Activated CD8-positive, alpha-beta T cell treated with anti-CD3 and anti-CD28 coated beads for 36 hours (primary cell): ENCODE data around the gene RSPH4A. TPM values are rescaled to one million over a fixed set of nuclear protein-coding genes. Genes with fewer than 3 reads are reported as not detected.

ENCODE experiments used
- ATAC-seq: fragments of 200-7000 bp; cut with Tn5 transposase; one replicate; pipeline ENCODE4 v1.10.0; 2021; ENCODE audit warnings: mild to moderate bottlenecking, moderate library complexity
- CTCF ChIA-PET: fragments of 350-600 bp; sonication (Branson Sonifier 250); formaldehyde crosslinking; loops from one replicate; lab custom pipeline; 2021; ENCODE audit warnings: antibody characterized with exemption; lab: Charles Lee
- POLR2A ChIA-PET: fragments of 350-600 bp; sonication (Branson Sonifier 250); formaldehyde crosslinking; loops from one replicate; lab custom pipeline; 2021; ENCODE audit warnings: antibody characterized with exemption; lab: Charles Lee
- DNase-seq: peaks from one replicate; pipeline ENCODE4 v3.0.0-alpha.2; 2020
- H3K27ac Mint-ChIP-seq: one replicate; pipeline ENCODE4 v1.8.0; 2021; ENCODE audit warnings: mild to moderate bottlenecking, mixed read lengths
- H3K27me3 Mint-ChIP-seq: one replicate; pipeline ENCODE4 v1.8.0; 2021; ENCODE audit warnings: mixed read lengths
- H3K36me3 Mint-ChIP-seq: one replicate; pipeline ENCODE4 v1.8.0; 2021; ENCODE audit warnings: low read depth, mixed read lengths
- H3K4me1 Mint-ChIP-seq: one replicate; pipeline ENCODE4 v1.8.0; 2021; ENCODE audit warnings: low read depth, mixed read lengths
- H3K4me3 Mint-ChIP-seq: one replicate; pipeline ENCODE4 v1.8.0; 2021; ENCODE audit warnings: mild to moderate bottlenecking, moderate library complexity, mixed read lengths
- H3K9me3 Mint-ChIP-seq: one replicate; pipeline ENCODE4 v1.8.0; 2021; ENCODE audit warnings: mixed read lengths
- intact Hi-C: fragments of 100-400 bp; cut with micrococcal nuclease; formaldehyde crosslinking; loops from one replicate; pipeline ENCODE4 v1.10.0; 2022
- total RNA-seq, 2 experiments: library from RNA; stranded (reverse); gene quantifications; one replicate each; pipeline ENCODE4 v1.2.3, GENCODE V29; 2021
- TF ChIP-seq, protein P1 (sequence below): fragments of 200-600 bp; IDR thresholded peaks from one replicate; pipeline ENCODE4 v1.8.0; 2022; ENCODE audit warnings: antibody characterized with exemption, mild to moderate bottlenecking

Gene RSPH4A
- total RNA-seq, 2 experiments from 2014 or later, result 0.11 TPM; not detected in 1

DNA sequence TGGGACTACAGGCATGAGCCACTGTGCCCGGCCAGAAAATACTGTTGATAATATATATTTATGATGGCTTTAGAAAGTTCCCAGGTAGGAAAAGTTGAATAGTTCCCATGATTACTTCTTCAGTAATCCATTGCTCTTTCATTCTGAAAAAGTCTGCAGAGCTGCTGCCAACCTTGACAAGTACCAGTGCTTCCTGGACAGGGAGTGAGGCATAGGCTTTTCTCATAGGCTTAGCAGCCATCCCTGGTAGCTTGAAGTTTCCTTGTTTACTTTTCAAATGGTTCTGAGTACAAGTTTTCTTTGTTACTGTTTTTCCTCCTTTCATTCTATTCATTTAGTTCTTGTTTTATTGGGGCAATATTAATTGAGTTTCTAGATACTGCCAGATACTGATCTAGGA is 37.1 kb upstream of the RSPH4A start:
- ATAC-seq (no peak), DNase-seq (no peak)
- Mint-ChIP-seq H3K36me3 (peaks cover 39% of the 10 kb centered on the region), H3K27me3 (no peaks in the 10 kb centered on the region), H3K27ac (no peak overlapping the region), H3K4me1 (peaks cover 33% of the 10 kb centered on the region), H3K4me3 (no peak overlapping the region), H3K9me3 (no peaks in the 10 kb centered on the region)
- ChIA-PET POLR2A (interaction anchor here (1.6 kb wide), 1 partner anchor 8 kb away, joined by 5 read pairs; the partner anchor contains the start of gene RWDD1), CTCF (interaction anchor here (1.3 kb wide), 1 partner anchor 18 kb away, joined by 6 read pairs; no protein-coding TSS in a partner anchor)
- TF ChIP-seq, protein P1, sequence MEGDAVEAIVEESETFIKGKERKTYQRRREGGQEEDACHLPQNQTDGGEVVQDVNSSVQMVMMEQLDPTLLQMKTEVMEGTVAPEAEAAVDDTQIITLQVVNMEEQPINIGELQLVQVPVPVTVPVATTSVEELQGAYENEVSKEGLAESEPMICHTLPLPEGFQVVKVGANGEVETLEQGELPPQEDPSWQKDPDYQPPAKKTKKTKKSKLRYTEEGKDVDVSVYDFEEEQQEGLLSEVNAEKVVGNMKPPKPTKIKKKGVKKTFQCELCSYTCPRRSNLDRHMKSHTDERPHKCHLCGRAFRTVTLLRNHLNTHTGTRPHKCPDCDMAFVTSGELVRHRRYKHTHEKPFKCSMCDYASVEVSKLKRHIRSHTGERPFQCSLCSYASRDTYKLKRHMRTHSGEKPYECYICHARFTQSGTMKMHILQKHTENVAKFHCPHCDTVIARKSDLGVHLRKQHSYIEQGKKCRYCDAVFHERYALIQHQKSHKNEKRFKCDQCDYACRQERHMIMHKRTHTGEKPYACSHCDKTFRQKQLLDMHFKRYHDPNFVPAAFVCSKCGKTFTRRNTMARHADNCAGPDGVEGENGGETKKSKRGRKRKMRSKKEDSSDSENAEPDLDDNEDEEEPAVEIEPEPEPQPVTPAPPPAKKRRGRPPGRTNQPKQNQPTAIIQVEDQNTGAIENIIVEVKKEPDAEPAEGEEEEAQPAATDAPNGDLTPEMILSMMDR, result no peak
- intact Hi-C loops, result no loop called here

DNA sequence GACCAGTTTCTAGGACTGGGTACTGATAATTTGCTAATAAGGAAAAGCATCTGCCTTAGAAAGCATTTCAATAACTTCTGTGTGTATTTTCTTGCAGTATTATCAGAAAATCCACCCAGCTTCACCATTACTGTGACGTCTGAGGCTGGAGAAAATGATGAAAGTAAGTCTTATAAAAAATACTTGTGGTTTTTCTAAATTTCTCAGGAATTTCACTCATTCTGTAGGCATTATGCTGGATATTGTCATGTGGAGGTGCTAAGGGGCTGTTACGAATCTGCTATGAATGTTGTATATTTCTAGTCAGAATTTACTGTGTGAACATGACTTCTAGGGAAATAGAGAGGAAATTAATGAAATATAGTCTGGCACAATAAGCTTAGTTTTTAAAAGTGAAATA is 36.1 kb upstream of the RSPH4A start:
- ChIA-PET POLR2A (interaction anchor here (1.6 kb wide), 1 partner anchor 9 kb away, joined by 5 read pairs; the partner anchor contains the start of gene RWDD1), CTCF (interaction anchor here (1.3 to 2.1 kb wide), 3 partner anchors 8 to 19 kb away, joined by 5 to 6 read pairs (median 5); partner anchors contain the start of gene RWDD1)
- DNase-seq (no peak), ATAC-seq (no peak)
- TF ChIP-seq, protein P1, result no peak
- no peak overlapping the region for H3K27ac Mint-ChIP-seq
- H3K36me3 Mint-ChIP-seq, result peaks cover 43% of the 10 kb centered on the region
- H3K27me3 Mint-ChIP-seq, result no peaks in the 10 kb centered on the region
- H3K4me1 Mint-ChIP-seq, result peaks cover 29% of the 10 kb centered on the region
- intact Hi-C loops, result no loop called here
- H3K4me3 Mint-ChIP-seq, result no peak overlapping the region
- H3K9me3 Mint-ChIP-seq, result no peaks in the 10 kb centered on the region

DNA sequence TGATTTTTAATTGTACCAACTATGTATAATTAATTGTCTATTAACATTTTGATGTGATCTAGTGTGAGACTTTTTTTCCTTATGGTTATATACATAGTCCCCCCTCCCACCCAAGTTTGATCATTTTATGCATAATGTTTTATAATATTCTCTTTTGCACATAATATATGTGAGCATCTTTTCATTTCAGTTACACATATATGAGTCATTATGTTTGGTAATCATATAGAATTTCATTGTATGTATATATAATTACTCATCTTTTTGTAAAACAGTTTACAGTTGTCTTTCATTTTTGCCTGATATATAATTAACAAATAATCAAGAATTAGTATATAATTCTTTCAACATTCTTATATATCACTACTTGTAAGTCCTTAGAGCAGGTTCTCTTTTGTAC is 30.0 kb upstream of the RSPH4A start:
- POLR2A ChIA-PET, result no interaction called here

DNA sequence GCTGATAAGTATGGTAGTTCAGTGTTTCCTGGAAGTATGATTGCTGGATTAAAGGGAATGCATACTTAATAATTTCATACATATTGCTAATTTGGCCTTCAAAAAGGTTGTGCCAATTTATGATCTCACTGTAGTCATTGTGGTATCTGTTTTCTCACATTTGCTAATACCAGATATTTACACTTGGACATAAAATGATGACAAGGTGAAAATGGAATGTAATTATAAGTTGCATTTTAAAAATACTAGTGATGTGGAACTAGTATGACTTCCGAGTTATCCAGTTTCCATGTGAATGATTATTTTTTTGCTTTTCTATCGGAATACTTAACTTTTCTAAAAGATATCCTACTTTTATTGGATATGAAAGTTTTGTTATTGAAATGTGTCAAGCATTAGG is 29.5 kb upstream of the RSPH4A start:
- no peak for ATAC-seq
- intact Hi-C loops, result no loop called here
- no peak overlapping the region for H3K27ac Mint-ChIP-seq
- peaks cover 37% of the 10 kb centered on the region for H3K36me3 Mint-ChIP-seq
- H3K27me3 Mint-ChIP-seq, result no peaks in the 10 kb centered on the region
- ChIA-PET CTCF (no interaction called here), POLR2A (no interaction called here)
- H3K9me3 Mint-ChIP-seq, result no peaks in the 10 kb centered on the region
- DNase-seq, result no peak
- TF ChIP-seq, protein P1, result no peak
- no peaks in the 10 kb centered on the region for H3K4me1 Mint-ChIP-seq
- no peak overlapping the region for H3K4me3 Mint-ChIP-seq

More for the DNA sequence above, 30.0 kb upstream of the RSPH4A start:
- ATAC-seq (no peak), DNase-seq (no peak)
- Mint-ChIP-seq H3K4me3 (no peak overlapping the region), H3K27me3 (no peaks in the 10 kb centered on the region), H3K36me3 (peaks cover 36% of the 10 kb centered on the region), H3K9me3 (no peaks in the 10 kb centered on the region), H3K27ac (no peak overlapping the region), H3K4me1 (no peaks in the 10 kb centered on the region)
- intact Hi-C loops, result no loop called here
- TF ChIP-seq, protein P1, result no peak
- CTCF ChIA-PET, result no interaction called here

DNA sequence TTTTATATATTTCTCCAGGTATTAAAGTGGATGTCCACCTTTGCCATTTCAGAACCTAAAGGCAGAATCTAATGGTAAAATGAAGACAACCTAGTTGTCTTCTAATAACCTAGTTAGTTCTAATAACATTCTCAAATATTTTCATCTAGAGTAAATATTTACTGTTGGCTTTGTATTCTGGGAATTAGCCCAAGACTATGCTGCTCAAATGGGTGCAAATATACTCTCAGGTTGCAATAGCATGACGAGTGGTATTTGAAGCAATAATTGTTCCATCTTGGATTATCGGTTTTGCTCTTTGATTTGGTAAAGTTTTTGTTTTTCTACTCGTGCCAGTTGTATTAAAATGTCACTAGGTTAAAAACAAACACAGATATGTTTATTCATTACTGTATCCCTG is 21.0 kb upstream of the RSPH4A start:
- Mint-ChIP-seq H3K4me1 (no peaks in the 10 kb centered on the region), H3K27ac (no peak overlapping the region), H3K36me3 (peaks cover 35% of the 10 kb centered on the region), H3K9me3 (no peaks in the 10 kb centered on the region), H3K4me3 (no peak overlapping the region), H3K27me3 (no peaks in the 10 kb centered on the region)
- no peak for DNase-seq
- intact Hi-C loops, result no loop called here
- POLR2A ChIA-PET, result no interaction called here
- TF ChIP-seq, protein P1, result no peak
- CTCF ChIA-PET, result no interaction called here
- no peak for ATAC-seq
